HG03571 (cell line): Measurements from ENCODE around the gene C8B.

Source experiments
- ATAC-seq: cut with Tn5 transposase; IDR thresholded peaks from one replicate; pipeline ENCODE4 v1.9.1; 2021; ENCODE audit not compliant: unreplicated experiment

C8B gene

GRCh38 chr1:56972976-56973375 lies 7.2 kb upstream of the C8B start:
- no peak for ATAC-seq

- no peak for ATAC-seq
Observed at GRCh38 chr1:56970280-56970679, 4.5 kb upstream of the C8B start.

GRCh38 chr1:56968878-56969495 lies 3.2 kb upstream of the C8B start:
- ATAC-seq: no peak

DNA sequence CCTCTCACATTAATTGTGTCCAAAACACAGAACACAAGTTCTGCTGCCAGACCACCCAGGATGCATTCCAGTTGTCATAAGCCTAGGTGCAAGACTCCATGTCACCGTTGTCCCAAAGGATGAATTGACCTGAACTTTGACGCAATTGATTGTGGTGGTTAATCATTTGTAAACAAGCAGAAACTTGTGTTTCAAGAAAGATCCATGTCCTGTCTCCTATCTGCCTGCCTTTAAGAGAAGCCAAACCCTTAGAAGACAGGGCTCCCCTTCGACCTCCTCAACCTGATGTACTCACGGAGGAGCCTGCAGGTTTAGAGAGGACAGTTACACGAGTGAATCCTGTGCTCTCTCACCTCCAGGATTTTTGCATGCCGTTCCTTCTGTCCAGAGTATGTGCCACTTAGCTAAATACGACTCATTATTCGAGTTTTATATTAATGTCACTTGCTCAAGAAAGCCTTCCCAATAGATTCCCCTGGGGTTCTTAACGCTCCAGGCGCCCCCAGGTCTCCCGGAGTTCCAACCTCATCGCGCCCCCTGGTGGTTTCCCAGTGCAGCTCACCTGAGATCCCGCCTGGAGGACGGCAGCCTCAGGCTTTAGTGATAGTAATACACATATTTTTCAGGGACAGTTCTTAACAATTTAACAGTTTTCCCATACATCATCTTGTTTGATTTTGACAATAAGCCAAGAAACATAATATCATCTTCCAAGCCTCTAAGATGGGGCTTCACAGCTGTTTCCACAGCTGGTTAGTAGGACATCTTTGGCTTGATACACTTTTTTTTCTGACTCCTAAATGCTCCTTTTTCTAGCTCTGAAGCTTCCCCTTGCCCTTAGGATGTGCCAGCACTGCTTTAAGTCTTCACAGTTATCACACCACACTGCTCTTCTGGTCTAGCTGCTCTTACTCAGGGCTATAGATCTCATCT lies 2.4 kb upstream of the C8B start:
- no peak for ATAC-seq

DNA sequence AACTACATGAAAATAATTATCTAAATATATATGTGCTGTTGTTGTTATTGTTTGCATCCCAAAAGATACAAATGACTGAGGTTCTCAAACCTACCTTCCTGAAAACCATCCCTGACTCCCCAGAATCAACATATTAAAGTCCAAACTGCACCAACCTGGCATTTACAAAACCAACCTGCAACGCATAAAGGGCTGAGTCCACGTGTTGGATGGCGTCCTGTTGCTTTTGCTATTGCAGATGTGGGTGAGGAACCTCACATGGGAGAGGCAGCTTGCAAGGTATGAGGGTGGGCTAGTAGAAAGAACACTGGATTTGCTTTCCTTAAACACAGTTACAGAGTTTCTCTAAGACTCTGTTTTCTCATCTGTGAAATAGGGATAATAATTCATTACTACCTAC lies 1.5 kb upstream of the C8B start:
- ATAC-seq: no peak

- ATAC-seq: no peak
Observed at GRCh38 chr1:56966698-56966999, 834 bp upstream of the C8B start.

GRCh38 chr1:56965191-56965590 lies 624 bp downstream of the C8B start:
- no peak for ATAC-seq

GRCh38 chr1:56964349-56965017 lies 1.3 kb downstream of the C8B start:
- ATAC-seq: no peak

DNA sequence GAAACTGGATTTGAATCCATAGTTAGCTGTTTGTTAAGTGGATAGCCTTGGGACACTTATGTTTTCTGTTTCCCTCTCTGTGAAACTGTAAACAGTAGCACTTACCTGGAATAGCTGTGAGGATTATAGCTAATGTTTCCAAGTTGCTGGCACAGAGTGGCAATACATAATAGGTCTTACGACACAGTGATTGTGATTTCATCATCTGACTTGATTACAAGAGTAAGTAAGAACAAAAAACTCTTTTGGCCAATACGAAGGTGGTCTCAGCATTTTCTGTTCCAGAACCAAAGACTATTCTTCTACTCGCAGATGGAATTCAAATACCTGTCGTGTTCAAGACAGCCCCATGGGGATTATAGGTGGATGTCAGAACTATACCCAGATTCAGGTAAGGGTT lies 2.1 kb downstream of the C8B start:
- ATAC-seq: no peak

DNA sequence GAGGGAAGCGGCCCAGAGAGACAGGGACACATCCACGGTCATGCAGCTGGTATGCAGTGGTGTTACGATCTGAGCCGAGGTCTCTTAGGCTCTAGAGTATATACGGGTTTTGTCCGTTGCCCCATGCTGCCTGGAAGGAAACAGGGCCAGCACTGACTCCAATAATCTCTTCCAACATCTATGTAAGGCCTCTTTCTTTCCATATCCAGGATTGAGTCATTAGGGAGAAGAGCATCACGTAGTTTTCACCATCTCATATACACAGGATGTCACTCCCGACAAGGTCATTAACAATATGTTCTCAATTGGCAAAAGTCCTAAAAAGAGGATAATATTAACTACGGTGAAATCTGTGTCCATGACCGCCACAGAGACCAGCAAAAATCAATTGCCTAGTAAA lies 4.4 kb downstream of the C8B start:
- no peak for ATAC-seq

DNA sequence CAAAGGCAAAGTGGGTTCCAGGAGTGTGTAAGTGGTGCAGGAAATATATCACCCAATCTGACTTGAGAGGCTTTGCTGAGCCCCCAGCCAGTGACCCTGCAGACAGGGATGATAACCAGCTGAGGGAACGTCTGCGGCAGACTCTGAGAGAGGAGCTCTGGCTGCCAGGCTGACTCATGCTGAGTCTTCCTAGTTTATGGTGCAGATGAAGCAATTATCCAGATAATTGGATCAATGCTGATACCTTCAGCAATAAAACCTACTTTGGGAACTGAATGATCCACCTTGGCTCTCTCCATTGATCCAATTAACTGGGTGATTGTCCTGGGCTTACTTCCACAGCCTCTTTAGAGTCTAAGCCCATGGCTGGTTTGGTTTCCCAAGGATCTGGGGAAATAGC lies 7.3 kb downstream of the C8B start:
- ATAC-seq: no peak

- no peak for ATAC-seq
Observed at GRCh38 chr1:56957931-56958330, 7.9 kb downstream of the C8B start.

- ATAC-seq: no peak
Observed at GRCh38 chr1:56954664-56955063, 11.2 kb downstream of the C8B start.

- no peak for ATAC-seq
Observed at GRCh38 chr1:56953386-56953785, 12.4 kb downstream of the C8B start.

DNA sequence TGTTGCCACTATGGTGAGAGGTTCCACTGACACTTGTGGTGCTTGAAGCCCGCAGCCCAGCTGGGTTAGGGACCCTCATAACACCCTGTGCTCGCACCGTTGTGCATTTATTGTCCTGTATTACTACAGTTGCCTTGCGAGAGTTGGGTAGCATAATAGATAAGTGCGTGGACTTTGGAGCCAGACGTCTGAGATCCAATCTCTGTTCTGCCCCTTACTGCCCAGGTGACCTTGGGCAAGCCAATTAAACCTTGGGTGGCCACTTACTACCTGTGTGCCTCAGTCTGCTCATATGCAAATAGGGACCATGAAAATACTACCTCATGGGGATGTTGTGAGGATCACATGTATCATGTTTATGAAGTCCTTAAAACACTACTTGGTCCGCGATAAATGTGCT lies 13.3 kb downstream of the C8B start:
- no peak for ATAC-seq

GRCh38 chr1:56948403-56949023 lies 17.3 kb downstream of the C8B start:
- ATAC-seq: no peak

DNA sequence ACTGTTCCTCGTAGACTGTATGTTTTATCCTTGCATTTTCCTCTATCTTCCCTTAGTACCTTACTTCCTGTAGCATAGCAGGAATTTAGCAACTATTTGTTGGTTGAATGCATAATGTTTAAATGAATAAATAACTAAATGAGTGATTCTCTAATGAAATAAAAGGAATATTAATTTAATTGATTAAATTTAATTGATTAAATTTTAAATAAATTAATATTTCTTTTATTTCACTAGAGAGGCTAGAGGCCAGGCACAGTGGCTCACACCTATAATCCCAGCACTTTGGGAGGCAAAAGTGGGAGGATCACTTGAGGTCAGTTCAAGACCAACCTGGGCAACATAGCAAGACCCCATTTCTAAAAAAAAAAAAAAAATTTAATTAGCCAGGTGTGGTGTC lies 25.8 kb downstream of the C8B start:
- ATAC-seq: no peak

GRCh38 chr1:56939209-56939608 lies 26.6 kb downstream of the C8B start:
- ATAC-seq: no peak

GRCh38 chr1:56938646-56939045 lies 27.2 kb downstream of the C8B start:
- no peak for ATAC-seq

DNA sequence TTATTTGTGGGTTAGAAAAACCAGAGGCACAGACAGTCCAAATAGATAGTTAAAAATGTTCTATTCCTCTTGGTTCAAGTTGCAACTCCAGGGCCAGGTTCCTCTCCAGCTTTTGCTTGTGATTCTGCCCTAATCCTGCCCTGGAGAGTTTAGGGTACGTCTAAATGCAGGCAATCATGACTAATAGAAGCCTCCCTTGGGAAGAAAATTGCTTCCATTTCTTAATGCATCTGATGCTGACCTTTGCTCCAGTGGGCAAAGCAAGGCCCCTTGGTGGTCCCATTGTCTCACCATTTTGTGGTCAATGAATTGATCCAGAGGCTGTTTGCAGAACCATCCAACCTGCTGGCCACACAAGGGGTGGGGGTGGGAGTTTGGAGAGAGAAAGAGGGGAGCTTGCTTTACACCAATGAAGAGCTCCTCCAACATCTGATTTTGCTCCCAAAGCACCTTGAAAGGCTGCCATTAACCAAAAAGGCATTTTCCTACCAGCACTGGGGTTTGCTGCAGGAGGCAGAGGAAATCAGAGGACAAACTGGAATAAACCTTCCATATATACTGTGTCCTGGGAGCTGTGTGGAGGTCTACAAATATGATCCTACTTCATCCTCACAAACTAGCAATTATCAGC lies 31.3 kb downstream of the C8B start:
- ATAC-seq: no peak

DNA sequence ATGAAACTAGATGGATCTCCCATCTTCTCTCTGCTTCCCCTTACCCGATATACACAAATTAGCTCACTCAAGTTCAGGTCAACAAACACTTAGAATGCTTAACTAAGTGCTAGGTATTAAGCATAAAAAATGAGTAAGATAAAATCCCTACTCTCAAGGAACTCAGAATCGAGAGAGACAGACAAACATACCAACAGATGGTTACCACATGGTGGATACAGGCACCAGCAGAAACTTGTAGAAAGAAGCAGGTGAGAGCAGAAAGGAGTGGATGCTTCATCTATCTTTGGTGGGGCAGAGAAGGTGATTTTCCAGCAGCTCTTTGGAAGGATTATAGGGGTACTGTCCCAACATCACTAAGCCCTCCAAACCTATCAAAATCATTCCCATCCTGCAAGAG lies 32.2 kb downstream of the C8B start:
- ATAC-seq: no peak
